GM23338 (cell line): ENCODE data around the gene PCSK4. TPM values are rescaled to one million over a fixed set of nuclear protein-coding genes. Genes with fewer than 3 reads are reported as not detected.

Experiments
- ATAC-seq: fragments of 200-7000 bp; cut with Tn5 transposase; 3 replicates; pipeline ENCODE4 v1.9.1; 2020
- DNase-seq: peaks from one replicate; pipeline ENCODE4 v3.0.0-alpha.2; 2015; ENCODE audit warnings: low spot score
- H2AFZ ChIP-seq: fragments of 200-600 bp; sonication (generic); 2 replicates; pipeline ENCODE4 v1.8.0; 2016; ENCODE audit warnings: antibody characterized with exemption, mild to moderate bottlenecking, moderate library complexity
- H3F3A ChIP-seq: fragments of 200-600 bp; sonication (generic); replicated peaks from 2 replicates; pipeline ENCODE4 v1.8.0; 2017; ENCODE audit warnings: antibody characterized with exemption, mixed run types, low read depth
- H3K27ac ChIP-seq: fragments of 200-600 bp; sonication (generic); 2 replicates; pipeline ENCODE4 v1.6.1; 2016; ENCODE audit warnings: low read depth
- H3K27me3 ChIP-seq: fragments of 200-600 bp; sonication (generic); 2 replicates; pipeline ENCODE4 v1.8.0; 2016; ENCODE audit warnings: mild to moderate bottlenecking, mixed run types, moderate library complexity; ENCODE audit not compliant: insufficient read depth
- H3K36me3 ChIP-seq: fragments of 200-600 bp; sonication (generic); 2 replicates; pipeline ENCODE4 v1.8.0; 2016; ENCODE audit warnings: mild to moderate bottlenecking; ENCODE audit not compliant: insufficient read depth
- H3K4me1 ChIP-seq: fragments of 200-600 bp; sonication (generic); 2 replicates; pipeline ENCODE4 v1.8.0; 2016; ENCODE audit warnings: mild to moderate bottlenecking, moderate library complexity; ENCODE audit not compliant: insufficient read depth
- H3K4me2 ChIP-seq: fragments of 200-600 bp; sonication (generic); 2 replicates; pipeline ENCODE4 v1.7.1; 2017; ENCODE audit warnings: mixed run types
- H3K4me3 ChIP-seq: fragments of 200-600 bp; sonication (generic); 2 replicates; pipeline ENCODE4 v1.6.1; 2016; ENCODE audit warnings: mixed run types
- H3K79me2 ChIP-seq: fragments of 200-600 bp; sonication (generic); replicated peaks from 2 replicates; pipeline ENCODE4 v1.8.0; 2017; ENCODE audit warnings: mild to moderate bottlenecking; ENCODE audit not compliant: insufficient read depth
- H3K9me2 ChIP-seq: fragments of 200-600 bp; sonication (generic); 2 replicates; pipeline ENCODE4 v1.8.0; 2017; ENCODE audit not compliant: insufficient read depth
- H4K20me1 ChIP-seq: fragments of 200-600 bp; sonication (generic); replicated peaks from 2 replicates; pipeline ENCODE4 v1.8.0; 2017; ENCODE audit warnings: mild to moderate bottlenecking; ENCODE audit not compliant: insufficient read depth
- H3K27ac Mint-ChIP-seq: 2 replicates; pipeline ENCODE4 v1.8.0; 2020; ENCODE audit warnings: inconsistent platforms, mild to moderate bottlenecking, moderate library complexity, mixed read lengths
- H3K27me3 Mint-ChIP-seq: 3 replicates; pipeline ENCODE4 v1.8.0; 2022; ENCODE audit warnings: low read depth, mild to moderate bottlenecking, moderate library complexity, mixed read lengths, inconsistent platforms; ENCODE audit not compliant: insufficient read depth, poor library complexity
- H3K36me3 Mint-ChIP-seq: 3 replicates; pipeline ENCODE4 v1.8.0; 2021; ENCODE audit warnings: low read depth, mild to moderate bottlenecking, inconsistent platforms, moderate library complexity, mixed read lengths
- H3K4me1 Mint-ChIP-seq: 3 replicates; pipeline ENCODE4 v1.8.0; 2020; ENCODE audit warnings: mild to moderate bottlenecking, inconsistent platforms, mixed read lengths
- H3K4me3 Mint-ChIP-seq: 3 replicates; pipeline ENCODE4 v1.8.0; 2021; ENCODE audit warnings: moderate library complexity, mild to moderate bottlenecking, inconsistent platforms, mixed read lengths
- H3K9me3 Mint-ChIP-seq: 3 replicates; pipeline ENCODE4 v1.8.0; 2020; ENCODE audit warnings: moderate library complexity, mild to moderate bottlenecking, inconsistent platforms, mixed read lengths
- CREB1 ChIP-seq: fragments of 250-450 bp; sonication (Bioruptor Pico); IDR thresholded peaks from 2 replicates; pipeline ENCODE4 v1.5.0; 2020; ENCODE audit warnings: low read depth, mild to moderate bottlenecking, moderate library complexity
- CTCF ChIP-seq, 2 experiments: fragments of 200-600 bp in 1 of 2; sonication (generic) in 1 of 2; conservative IDR thresholded peaks; 2 replicates each; pipeline versions ENCODE4 v1.5.1 to v1.6.1; 2016 to 2017; ENCODE audit warnings: antibody characterized with exemption in 2 of 2, low read depth in 2 of 2, mild to moderate bottlenecking in 2 of 2, moderate library complexity in 1 of 2
- EZH2 ChIP-seq: fragments of 200-600 bp; sonication (generic); IDR thresholded peaks from one replicate; pipeline ENCODE4 v1.8.0; 2017; ENCODE audit warnings: antibody characterized with exemption, mild to moderate bottlenecking, low read depth; ENCODE audit not compliant: unreplicated experiment
- EZH2phosphoT487 ChIP-seq: fragments of 200-600 bp; sonication (generic); IDR thresholded peaks from one replicate; pipeline ENCODE4 v1.8.1; 2018; ENCODE audit warnings: antibody characterized with exemption; ENCODE audit not compliant: unreplicated experiment
- JUNB ChIP-seq: IDR thresholded peaks from one replicate; pipeline ENCODE4 v1.6.1; 2016; ENCODE audit warnings: antibody characterized with exemption; ENCODE audit not compliant: unreplicated experiment
- NANOG ChIP-seq: IDR thresholded peaks from 2 replicates; pipeline ENCODE4 v1.6.1; 2016; ENCODE audit warnings: antibody characterized with exemption, borderline replicate concordance
- POLR2AphosphoS5 ChIP-seq: IDR thresholded peaks from 2 replicates; pipeline ENCODE4 v1.6.1; 2016; ENCODE audit warnings: antibody characterized with exemption, low read depth
- REST ChIP-seq: IDR thresholded peaks from one replicate; pipeline ENCODE4 v1.6.1; 2018; ENCODE audit warnings: antibody characterized with exemption; ENCODE audit not compliant: unreplicated experiment
- STAT1 ChIP-seq: IDR thresholded peaks from one replicate; pipeline ENCODE4 v1.6.1; 2016; ENCODE audit warnings: antibody characterized with exemption; ENCODE audit not compliant: unreplicated experiment
- ZNF114 ChIP-seq: fragments of 250-450 bp; sonication (Bioruptor Pico); IDR thresholded peaks from 2 replicates; pipeline ENCODE4 v1.5.0; 2020; ENCODE audit warnings: mild to moderate bottlenecking, moderate library complexity
- ZNF331 ChIP-seq: fragments of 250-450 bp; sonication (Bioruptor Pico); IDR thresholded peaks from 2 replicates; pipeline ENCODE4 v1.5.0; 2020; ENCODE audit warnings: low read depth, mild to moderate bottlenecking, moderate library complexity
- polyA plus RNA-seq: library from polyadenylated mRNA; unstranded; fragments of >200 nt; fragmentation: Nextera tagmentation; extraction: Ambion mirVana; gene quantifications from 2 replicates; pipeline ENCODE4 v1.2.1, GENCODE V29; 2016
- total RNA-seq: library from RNA; depleted of rRNA; stranded (reverse); fragments of >200 nt; shearing (Covaris generic); gene quantifications from 2 replicates; pipeline ENCODE4 v1.2.3, GENCODE V29; 2014
- TF ChIP-seq, protein P1 (sequence below): IDR thresholded peaks from 2 replicates; pipeline ENCODE4 v1.6.1; 2016; ENCODE audit warnings: antibody characterized with exemption
- TF ChIP-seq, protein P2 (sequence below): fragments of 250-450 bp; sonication (Bioruptor Pico); IDR thresholded peaks from 2 replicates; pipeline ENCODE4 v1.5.0; 2020; ENCODE audit warnings: mild to moderate bottlenecking, moderate library complexity

The PCSK4 gene
- total and polyA plus RNA-seq, 2 experiments from 2014 or later, result 3.8 to 15.1 TPM

GRCh38 chr19:1527650-1528309 is 37.6 kb upstream of the PCSK4 start:
- 0 out of 2 replicates have a peak, but pooled peaks cover 4% of the 10 kb centered on the region for H3F3A ChIP-seq
- H4K20me1 ChIP-seq, result no peaks in the 10 kb centered on the region
- H3K4me1 ChIP-seq, result no peaks in the 10 kb centered on the region
- TF ChIP-seq JUNB (no peak), NANOG (no peak), EZH2phosphoT487 (no peak), CTCF (conservative IDR thresholded peaks at IDR 0.05; ENCODE audit: low read depth in 2 of 2) (no peak), EZH2 (no peak), ZNF114 (CRISPR knock-in tag) (no peak), POLR2AphosphoS5 (no peak), CREB1 (no peak), ZNF331 (CRISPR knock-in tag) (no peak), REST (no peak), STAT1 (no peak)
- TF ChIP-seq, protein P1, sequence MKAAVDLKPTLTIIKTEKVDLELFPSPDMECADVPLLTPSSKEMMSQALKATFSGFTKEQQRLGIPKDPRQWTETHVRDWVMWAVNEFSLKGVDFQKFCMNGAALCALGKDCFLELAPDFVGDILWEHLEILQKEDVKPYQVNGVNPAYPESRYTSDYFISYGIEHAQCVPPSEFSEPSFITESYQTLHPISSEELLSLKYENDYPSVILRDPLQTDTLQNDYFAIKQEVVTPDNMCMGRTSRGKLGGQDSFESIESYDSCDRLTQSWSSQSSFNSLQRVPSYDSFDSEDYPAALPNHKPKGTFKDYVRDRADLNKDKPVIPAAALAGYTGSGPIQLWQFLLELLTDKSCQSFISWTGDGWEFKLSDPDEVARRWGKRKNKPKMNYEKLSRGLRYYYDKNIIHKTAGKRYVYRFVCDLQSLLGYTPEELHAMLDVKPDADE, result no peak
- TF ChIP-seq, protein P2, sequence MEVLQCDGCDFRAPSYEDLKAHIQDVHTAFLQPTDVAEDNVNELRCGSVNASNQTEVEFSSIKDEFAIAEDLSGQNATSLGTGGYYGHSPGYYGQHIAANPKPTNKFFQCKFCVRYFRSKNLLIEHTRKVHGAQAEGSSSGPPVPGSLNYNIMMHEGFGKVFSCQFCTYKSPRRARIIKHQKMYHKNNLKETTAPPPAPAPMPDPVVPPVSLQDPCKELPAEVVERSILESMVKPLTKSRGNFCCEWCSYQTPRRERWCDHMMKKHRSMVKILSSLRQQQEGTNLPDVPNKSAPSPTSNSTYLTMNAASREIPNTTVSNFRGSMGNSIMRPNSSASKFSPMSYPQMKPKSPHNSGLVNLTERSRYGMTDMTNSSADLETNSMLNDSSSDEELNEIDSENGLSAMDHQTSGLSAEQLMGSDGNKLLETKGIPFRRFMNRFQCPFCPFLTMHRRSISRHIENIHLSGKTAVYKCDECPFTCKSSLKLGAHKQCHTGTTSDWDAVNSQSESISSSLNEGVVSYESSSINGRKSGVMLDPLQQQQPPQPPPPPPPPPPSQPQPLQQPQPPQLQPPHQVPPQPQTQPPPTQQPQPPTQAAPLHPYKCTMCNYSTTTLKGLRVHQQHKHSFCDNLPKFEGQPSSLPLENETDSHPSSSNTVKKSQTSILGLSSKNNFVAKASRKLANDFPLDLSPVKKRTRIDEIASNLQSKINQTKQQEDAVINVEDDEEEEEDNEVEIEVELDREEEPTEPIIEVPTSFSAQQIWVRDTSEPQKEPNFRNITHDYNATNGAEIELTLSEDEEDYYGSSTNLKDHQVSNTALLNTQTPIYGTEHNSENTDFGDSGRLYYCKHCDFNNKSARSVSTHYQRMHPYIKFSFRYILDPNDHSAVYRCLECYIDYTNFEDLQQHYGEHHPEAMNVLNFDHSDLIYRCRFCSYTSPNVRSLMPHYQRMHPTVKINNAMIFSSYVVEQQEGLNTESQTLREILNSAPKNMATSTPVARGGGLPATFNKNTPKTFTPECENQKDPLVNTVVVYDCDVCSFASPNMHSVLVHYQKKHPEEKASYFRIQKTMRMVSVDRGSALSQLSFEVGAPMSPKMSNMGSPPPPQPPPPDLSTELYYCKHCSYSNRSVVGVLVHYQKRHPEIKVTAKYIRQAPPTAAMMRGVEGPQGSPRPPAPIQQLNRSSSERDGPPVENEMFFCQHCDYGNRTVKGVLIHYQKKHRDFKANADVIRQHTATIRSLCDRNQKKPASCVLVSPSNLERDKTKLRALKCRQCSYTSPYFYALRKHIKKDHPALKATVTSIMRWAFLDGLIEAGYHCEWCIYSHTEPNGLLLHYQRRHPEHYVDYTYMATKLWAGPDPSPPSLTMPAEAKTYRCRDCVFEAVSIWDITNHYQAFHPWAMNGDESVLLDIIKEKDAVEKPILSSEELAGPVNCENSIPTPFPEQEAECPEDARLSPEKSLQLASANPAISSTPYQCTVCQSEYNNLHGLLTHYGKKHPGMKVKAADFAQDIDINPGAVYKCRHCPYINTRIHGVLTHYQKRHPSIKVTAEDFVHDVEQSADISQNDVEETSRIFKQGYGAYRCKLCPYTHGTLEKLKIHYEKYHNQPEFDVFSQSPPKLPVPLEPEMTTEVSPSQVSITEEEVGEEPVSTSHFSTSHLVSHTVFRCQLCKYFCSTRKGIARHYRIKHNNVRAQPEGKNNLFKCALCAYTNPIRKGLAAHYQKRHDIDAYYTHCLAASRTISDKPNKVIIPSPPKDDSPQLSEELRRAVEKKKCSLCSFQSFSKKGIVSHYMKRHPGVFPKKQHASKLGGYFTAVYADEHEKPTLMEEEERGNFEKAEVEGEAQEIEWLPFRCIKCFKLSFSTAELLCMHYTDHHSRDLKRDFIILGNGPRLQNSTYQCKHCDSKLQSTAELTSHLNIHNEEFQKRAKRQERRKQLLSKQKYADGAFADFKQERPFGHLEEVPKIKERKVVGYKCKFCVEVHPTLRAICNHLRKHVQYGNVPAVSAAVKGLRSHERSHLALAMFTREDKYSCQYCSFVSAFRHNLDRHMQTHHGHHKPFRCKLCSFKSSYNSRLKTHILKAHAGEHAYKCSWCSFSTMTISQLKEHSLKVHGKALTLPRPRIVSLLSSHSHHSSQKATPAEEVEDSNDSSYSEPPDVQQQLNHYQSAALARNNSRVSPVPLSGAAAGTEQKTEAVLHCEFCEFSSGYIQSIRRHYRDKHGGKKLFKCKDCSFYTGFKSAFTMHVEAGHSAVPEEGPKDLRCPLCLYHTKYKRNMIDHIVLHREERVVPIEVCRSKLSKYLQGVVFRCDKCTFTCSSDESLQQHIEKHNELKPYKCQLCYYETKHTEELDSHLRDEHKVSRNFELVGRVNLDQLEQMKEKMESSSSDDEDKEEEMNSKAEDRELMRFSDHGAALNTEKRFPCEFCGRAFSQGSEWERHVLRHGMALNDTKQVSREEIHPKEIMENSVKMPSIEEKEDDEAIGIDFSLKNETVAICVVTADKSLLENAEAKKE (CRISPR knock-in tag), result no peak
- peaks cover 3% of the 10 kb centered on the region; the same call in 1 of the 3 replicates for H3K9me3 Mint-ChIP-seq
- peaks cover 6% of the 10 kb centered on the region; the same call in 2 of the 3 replicates for H3K4me1 Mint-ChIP-seq
- DNase-seq (no peak), ATAC-seq (no peak)
- no peaks in the 10 kb centered on the region for H3K9me2 ChIP-seq
- H3K4me3 Mint-ChIP-seq, result no peak overlapping the region
- H3K79me2 ChIP-seq, result no peaks in the 10 kb centered on the region
- H2AFZ ChIP-seq, result no peak overlapping the region
- H3K4me3 ChIP-seq, result no peak overlapping the region
- no peak overlapping the region for H3K4me2 ChIP-seq
- peaks cover 22% of the 10 kb centered on the region for H3K27me3 ChIP-seq
- H3K27ac ChIP-seq, result no peak overlapping the region
- peaks cover 4% of the 10 kb centered on the region; the same call in 1 of the 3 replicates for H3K36me3 Mint-ChIP-seq
- H3K36me3 ChIP-seq, result no peaks in the 10 kb centered on the region
- no peak overlapping the region for H3K27ac Mint-ChIP-seq
- peaks cover 34% of the 10 kb centered on the region for H3K27me3 Mint-ChIP-seq
